Measurements from ENCODE around the gene ALPP.
"Not testable (repeated sequence)": the region's sequence is repeated elsewhere in the genome, so short reads cannot be mapped to it uniquely, and the experiment has no call there.

The ALPP gene

DNA sequence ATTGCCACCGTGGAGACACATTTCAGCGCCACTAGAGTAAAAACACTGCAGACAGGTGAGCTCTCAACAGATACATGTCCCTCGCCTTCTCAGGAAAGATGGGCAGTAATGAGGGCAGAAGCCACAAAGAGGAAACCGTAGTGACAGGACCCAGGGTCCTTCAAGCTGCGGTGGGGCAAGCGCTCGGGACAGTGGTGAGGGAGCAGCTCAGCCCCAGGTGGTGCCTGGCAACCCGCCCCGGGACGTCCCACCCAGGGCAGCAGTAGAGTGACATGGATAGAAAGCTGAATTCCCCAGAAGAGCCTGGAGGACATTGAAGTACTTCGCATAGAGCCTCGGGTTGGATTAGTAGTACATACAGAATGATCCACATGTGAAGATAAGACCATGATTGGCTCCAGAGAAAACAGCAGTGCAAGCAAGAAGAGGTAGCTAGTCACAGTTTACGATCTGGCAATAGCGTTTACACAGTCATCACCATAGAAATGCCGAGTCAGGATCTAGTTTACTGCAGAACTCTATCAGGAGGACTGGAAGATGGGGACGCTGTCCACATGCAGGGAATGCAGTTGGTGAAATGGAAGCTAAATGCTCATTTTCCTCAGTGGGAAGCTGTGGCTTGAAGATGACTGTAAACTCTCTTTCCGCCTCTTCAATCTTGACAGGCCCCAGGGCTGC lies 37.4 kb upstream of the ALPP start:
- DNase-seq: no peak

DNA sequence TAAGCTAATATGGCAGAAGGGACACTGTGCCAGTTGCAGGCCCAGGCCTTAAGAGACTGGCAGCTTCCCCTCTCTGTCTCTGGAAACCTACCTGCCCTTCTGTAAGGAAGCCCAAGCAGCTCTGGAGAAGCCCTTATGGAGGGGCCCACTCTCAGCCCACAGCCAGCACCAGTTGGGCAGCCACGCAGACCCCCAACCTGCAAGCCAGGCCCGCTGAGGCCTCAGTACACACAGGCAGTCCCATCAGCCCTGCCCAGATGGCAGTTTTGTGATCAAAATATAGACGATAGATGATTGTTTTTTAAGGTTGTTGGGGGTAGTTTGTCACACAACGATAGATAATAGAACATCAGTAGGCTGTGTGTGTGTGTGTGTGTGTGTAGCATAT lies 36.8 kb upstream of the ALPP start:
- no peak for DNase-seq

DNA sequence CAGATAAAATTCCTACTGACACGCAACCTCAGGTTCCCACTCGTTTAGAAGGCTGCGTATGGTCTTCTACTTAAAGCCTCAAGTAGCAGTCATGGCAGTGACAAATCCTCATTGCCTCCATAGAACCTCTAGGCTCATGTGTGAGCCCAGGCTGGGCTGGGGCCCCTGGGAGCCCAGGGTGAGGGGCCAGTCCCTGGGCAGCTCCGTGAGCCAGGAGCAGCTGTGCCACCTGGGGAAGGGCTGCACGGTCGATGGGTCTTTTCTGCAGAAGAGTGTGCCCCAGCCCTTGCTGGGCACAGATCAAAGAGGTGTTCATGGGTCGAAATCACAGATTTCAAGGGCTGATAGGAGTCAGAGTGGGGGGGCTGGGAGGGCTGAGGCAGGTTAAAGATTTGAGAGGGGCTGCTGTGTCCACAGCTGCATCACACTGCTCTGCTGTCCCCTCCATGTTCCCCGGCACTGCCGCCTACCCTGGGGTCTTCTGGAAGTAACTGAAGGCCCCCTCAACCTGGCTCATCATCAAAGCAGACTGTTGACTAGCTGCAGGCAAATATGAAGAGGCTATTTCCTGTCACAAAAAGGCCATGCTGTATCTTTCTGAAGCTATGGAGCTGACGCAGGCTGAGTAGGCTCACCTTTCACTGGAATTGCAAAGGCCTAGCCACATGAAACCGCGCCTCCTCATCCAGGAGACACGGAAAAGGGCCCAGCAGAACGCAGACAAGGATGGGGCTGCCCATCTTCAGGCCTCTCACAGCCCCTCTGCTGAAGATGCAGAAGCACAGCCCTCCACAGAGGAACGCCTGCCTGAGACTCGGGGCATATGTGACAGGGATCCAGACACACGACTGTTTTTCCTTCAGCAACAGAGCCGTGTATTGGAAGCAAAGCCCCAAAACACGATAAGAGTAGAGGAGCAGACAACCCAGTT lies 35.7 kb upstream of the ALPP start:
- DNase-seq: no peak

DNA sequence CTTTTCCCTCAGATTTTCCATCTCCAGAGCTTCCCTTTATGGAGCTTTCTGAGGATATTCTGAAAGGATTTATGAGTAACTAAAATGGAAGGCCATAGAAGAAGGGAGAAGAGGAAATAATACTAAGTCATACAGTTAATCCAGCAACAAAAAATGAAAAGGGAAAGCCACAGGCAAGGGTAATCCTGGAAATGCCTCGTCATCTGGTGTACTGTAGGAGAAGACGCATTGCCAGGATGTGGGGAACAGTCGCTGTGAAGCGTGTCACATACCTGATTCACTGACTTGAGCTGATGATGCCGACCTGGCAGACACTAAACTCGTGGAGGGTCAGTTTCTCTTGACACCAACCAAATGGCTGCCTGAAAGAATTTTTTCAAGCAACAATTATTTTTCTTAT lies 34.7 kb upstream of the ALPP start:
- no peak for DNase-seq

DNA sequence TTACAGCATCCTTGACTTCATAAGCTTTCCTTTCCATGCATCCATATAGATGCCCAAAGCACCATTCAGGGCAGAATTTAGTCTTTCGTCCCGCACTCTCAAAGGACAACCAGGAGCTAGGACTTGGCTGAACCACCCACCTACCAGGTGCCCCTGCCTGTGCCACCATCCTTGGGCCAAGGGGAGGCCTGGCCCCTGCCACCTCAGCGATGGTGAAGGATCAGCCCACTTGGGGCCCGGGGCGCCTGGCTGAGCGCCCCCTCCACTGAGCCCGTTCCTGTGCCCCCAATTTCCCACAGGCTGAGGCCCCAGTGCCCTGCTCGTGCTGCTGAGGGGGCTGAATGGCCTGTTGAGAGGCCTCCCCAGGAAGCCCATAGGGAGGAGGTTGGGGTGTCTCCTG lies 33.3 kb upstream of the ALPP start:
- no peak for DNase-seq

DNA sequence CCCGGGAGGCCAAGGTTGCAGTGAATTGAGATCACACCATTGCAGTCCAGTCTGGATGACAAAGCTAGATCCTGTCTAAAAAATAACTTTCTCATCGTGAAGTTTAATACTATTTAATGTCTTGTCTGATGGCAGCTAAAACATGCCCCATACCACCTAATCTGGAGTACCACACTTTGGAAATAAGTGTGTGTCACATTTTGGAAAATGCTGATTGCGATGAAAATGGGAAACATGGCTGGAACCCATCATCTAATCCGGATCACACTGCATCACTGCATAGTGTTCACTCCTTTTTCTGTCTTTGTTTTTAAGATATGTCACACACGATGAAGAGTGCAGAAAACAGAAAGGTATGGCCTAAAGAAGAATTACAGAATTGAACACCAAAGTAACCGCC lies 31.2 kb upstream of the ALPP start:
- DNase-seq: no peak

DNA sequence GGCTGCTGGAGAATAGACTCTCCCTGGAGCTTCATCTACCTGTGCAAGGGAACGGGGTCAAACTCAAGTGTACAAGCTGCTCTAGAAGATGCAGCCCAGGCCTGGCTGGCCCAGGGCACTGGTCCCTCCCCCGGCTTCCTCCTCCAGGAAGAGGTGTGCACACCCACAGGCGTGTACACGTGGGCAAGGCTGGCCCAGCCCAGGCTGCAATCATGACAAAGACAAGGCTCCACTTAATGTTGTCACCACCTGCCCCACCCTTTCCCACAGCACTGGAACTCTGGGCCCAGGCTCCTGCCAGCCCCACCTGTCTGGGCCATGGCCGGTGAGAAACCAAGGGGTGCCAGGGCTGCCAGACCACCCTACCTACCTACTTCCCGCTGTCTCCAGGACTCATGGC lies 29.6 kb upstream of the ALPP start:
- DNase-seq: no peak

DNA sequence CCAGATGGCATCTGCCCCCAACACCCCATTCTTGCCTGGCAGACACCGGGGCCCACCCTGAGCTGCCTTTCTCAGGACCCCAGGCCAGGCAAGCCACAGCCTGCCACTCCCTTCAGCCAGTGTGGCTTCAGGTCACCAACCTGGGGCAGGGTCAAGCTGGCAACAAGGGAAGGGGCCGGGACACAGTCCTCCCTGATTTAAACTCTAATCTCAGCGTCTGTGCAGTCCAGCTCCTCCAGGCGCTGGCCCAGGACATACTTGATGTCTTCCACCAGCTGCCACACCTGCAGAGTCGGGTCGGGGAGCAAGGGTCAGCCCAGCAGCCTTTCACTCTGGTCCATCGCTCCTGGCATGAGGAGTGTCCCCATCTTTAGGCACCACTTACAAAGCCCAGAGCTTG lies 29.0 kb upstream of the ALPP start:
- no peak for DNase-seq

DNA sequence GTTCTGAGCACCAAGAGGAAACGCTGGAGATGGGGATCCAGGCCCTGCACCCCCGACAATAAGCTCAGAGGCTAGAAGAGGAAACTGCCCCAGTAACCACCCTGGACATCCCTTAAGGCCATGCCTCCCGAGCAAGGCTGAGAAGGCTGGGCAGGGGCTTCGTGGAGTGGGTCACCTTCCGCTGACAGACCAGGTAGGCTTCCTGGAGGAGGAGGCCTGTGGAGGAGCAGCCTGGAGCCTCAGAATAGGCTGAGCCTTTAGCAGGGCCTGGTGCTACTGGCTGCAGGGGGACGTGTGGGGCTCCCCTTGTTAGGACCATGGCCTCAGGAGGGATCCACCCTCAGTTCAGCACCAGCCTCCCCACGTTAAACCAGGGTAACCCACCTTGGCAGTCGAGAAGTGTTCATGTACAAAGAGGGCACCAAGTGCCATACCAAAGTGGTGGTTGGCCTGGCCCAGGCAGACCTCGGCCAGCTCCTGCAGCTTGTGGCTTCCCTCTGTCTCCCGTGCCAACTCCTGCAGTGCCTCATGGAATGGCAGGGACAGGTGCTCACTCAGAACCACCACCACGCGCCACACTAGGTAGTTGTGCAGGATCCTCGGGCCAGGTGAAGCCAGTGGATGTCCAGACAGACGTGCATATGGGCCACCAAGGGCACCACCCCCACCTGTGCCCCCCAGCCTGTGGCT lies 28.5 kb upstream of the ALPP start:
- DNase-seq: no peak

DNA sequence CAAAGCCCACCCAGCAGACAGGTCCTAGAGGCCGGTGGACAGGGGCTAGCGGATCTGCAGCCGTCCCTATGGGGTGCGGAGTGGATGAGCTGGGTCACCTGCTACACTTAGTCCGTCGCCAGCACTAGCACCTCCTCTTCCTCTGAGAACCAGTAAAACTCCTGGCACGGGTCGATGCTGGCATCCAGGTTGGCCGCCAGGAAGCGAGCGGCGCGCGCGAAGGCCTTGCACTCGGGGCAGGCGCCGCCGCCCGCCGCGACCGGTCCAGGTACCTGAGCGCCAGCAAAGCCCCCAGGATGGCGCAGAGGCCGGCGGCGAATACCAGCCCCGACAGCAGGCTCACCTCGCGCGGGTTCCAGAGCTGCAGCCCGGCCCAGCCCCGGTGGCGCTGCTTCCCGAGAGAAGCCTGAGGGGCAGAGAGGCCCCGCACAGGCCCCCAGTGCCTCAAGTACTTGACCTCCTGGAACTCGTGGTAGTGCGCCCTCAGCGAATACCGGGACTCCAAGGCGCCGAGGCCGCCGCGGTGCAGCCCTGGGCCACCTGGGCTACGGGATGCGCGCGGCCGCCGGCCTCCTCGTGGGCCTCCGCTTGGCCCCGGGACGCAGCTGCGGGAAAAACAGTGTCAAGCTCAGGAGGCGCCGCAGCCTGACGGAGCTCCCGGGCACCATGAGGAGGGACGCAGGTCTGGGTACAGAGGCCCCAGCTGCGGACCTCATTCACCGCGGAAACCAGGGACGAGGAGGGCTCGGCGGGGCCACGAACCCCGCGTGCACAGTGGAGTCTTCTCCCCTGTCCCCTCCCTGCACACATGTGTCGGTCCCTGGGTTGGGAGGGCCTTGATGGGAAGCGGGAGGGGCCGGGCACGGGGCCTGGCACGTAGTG lies 27.5 kb upstream of the ALPP start:
- DNase-seq: no peak

DNA sequence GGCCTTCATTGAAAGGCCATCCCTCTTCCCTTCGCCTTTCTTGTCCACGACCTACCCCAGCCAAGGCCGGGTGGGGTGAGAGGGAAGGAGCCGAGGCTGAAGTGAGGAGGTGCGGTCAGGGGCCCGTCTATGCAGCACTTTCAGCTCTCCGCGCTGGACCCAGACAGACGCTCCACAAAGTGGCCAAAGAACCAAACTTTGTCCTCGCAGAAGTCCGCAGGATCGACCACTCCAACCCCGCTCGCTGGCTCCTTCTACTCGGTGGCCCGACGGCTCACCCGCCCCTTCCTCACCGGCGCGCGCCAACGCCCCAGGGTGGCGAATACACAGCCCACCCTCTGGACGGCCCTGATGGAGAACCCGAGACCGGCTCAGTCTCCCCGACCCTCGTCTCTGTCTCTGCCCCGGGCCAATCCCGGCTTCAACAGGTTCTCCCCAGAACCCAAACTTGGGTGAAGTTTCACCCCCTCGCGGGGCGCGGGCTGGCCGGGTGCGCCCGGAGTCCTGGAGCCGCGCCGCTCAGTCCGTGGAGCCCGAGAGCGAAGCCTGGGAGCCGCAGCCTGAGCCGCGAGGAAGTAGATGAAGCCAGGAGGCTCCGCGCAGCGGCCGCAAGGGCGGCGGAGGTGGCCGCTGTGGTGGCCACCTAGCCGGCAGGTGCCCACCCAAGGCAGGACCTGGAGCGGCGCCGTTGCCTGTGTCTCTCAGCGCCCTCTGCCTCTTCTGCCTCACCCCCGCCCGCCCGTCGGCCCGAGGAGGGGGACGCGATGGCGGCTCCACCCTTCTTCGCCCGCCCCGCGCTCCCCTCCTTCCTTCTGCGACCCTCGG lies 26.7 kb upstream of the ALPP start:
- no peak for DNase-seq

DNA sequence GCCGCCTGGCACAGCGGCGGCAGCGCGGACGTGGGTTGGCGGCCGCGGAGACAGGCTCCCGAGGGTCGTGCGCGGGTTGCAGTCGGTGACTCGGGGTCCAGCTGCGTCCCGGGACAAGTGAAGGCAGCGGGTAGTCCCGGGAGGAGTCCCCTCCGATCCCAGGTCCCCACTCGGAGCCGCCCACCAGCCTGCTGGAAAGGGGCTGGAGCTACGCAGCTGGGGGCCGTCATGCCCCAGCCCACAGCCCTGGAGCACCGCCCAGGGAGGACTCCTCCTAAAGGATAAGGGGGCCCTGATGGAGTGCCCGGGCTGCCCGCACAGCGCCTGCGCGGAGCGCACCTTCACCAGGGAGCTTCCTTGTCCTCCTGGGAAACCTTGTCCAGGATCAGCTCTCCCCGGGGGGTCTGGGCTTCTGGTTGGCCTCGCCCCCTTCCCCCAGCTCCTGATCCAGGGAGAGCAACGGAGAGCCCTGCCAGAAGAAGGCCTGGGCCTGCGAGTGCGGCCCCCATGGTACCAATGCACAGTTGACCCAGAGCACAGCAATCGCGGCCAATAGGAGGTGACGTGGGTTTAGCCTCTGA lies 25.9 kb upstream of the ALPP start:
- DNase-seq: no peak

DNA sequence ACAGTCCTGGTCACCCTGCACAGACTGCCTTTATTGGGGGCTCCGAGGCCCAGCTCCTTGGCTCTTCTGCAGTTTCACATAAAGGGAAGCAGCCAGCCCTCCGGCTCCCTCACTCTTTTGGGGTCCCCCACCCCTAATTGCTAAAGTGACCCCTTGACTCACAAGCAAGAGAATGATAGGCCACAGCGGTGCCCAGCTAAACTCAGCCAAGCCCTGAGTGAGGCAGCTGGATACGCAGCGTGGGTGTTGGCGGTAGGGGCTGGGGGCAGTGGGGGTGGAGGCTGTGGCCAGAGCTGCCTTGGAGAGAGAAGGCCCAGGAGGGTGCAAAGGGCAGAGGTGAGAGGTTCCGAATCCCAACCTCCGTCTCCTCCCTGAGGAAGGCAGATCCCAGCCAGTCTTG lies 25.5 kb upstream of the ALPP start:
- no peak for DNase-seq

DNA sequence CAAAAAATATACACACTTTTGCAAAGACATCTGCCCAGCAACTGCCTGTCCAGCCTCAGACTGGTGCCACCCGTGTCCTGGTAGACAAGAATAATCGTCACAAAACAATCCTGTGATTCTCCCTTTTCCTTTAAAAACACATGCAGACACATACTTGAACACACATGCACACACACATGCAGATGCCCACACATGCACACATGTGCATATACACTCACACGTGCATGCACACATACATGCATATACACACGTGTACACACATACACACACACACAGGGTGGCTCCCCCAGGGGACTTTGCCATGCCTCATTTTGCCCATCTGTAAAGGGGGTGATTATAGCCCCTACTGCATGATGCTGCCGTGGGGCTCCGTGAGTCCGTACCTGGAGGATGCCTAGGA lies 24.9 kb upstream of the ALPP start:
- DNase-seq: no peak

DNA sequence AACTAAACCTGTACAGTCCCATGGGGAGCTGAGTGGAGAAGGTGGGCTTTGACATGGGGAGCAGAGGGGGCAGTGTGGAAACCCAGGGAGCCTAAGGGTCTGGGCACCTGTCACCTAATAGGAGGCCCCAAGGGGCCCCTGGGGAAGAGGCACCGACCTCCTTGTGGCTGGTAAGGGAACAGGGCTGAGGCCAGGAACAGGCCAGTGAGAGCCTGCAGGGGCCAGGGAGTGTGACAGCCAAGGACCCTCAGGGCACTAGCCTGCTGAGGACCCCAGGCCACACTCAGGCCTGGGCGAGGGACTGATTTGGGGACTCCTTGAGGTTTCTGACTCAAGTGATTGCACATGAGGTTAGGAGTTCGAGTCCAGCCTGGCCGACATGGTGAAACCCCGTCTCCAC lies 24.5 kb upstream of the ALPP start:
- DNase-seq: no peak

DNA sequence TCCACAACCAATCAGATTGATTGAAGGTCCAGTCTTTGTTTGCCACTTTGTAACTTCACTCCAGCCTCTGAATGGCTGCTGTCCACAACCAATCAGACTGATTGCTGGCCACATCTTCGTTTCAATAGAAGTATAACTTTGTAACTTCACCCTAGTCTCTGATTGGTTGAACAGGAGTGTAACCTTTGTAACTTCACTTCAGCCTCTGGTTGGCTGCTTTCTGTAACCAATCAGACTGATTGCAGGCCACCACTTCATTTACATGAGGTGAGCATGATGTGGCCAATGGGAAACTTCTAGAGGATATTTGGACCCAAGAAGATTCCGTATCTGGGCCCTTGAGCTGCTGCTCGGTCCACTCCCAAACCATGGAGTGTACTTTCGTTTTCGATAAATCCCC lies 16.9 kb upstream of the ALPP start:
- no peak for DNase-seq

DNA sequence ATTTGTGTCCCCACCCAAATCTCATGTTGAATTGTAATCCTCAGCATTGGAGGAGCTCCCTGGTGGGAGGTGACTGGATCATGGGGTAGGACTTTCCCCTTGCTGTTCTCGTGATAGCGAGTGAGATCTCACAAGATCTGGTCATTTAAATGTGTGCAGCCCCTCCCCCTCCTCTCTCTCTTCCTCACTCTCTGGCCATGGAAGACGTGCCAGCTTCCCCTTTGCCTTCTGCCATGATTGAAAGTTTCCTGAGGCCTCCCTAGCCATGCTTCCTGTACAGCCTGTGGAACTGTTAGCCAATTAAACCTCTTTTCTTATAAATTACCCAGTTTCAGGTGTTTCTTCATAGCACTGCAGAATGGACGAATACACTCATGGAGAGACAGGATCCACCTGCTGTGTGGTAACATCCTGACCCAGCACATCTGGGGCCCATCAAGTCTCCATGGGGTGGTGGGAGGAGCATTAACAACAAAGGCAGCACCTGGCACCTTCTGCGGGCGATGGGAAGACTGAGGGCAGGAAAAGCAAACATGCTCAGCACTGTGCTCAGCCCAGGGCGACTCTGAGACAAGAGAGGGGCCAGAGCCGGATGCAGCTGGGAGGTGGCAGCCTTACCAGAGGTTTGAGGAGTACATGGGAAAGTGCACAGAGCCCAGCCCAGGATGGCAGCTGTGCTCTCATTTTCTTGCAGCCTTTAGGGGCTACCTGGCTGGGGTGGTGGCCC lies 16.2 kb upstream of the ALPP start:
- no peak for DNase-seq

DNA sequence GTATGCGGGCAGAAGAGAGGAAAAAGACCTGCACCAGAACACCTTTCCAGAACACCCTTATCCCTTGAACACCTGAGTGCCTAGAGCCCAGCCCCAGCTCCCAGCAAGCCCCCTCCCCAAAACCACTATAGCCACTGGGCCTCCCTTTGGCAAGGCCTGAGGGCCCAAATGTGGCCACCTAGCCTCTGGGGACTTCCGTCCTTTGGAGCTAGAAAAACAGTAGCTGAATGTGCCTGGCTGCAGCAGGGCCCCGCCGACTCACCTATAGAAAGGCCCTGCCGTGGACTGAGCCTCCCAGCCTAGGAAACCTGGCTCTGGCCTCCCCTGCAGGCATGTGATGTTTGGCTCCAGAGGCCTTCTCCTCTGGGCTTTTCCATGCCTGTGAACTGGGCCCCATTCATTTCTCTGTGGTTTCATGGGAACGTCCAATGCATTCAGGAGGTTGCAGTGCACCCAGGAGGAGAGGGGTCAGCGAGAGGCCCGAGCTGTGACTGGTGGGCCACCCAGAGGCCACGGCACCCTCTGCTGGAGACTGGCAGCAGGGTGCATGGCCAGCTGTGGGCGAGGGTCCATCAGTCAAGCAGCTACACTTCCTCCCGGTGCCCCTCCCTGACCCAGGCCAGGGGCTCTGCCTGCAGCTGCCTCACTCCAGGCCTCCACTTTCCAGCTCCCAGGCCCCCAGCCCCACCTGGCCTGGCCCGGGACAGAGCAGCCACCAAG lies 15.3 kb upstream of the ALPP start:
- DNase-seq: not testable (repeated sequence)

DNA sequence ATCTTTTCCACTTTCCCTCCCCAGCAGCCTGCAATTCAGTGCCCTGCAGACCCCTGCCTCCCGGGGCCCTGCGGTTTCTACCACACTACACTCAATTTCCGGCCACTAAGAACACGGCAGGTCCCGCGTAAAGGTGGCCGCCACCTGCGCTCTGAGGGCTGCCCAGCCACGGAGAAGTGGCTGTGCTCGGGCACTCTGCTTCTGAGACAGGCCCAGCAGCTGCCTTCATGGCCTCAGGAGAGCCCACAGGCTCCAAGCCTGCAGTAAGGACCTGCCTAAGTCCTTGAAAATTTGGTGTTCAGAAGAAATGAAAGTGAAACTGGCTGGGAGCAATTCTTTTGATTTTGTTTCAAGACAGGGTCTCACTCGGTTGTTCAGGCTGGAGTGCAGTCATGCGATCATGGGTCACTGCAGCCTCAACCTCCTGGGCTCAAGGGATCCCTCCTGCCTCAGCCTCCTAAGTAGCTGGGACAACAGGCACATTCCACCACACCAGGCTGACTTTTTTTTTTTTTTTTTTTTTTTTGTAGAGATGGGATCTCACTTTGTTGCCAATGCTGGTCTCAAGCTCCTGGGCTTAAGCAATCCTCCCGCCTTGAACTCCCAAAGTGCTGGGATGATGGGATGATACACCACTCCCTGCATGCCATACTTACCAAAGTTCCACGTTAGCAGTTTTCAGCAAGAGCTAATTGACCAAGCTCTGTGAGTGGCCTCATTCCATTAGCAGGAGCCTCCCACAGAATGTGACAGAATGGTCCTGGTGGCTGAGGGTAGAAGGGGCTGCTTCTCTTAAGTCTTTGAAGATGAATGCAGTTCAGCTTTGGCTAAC lies 14.6 kb upstream of the ALPP start:
- DNase-seq: peak; percentile 63

All from inflammatory macrophage treated with lipopolysaccharide for 4 hours (primary cell).